A549 treated with AZD9567 at 1 μM for 4 hours (cell line): Measurements from ENCODE around the gene LRRC30. TPM values are rescaled to one million over a fixed set of nuclear protein-coding genes. Genes with fewer than 3 reads are reported as not detected.

Source experiments
- total RNA-seq: library from RNA; stranded (reverse); fragments of 200-300 nt; extraction: Qiagen RNA extraction; gene quantifications from 5 replicates; pipeline ENCODE4 v1.2.3, GENCODE V29; 2022; ENCODE audit not compliant: insufficient read depth

The LRRC30 gene
- not detected in 5 replicates for total RNA-seq

DNA sequence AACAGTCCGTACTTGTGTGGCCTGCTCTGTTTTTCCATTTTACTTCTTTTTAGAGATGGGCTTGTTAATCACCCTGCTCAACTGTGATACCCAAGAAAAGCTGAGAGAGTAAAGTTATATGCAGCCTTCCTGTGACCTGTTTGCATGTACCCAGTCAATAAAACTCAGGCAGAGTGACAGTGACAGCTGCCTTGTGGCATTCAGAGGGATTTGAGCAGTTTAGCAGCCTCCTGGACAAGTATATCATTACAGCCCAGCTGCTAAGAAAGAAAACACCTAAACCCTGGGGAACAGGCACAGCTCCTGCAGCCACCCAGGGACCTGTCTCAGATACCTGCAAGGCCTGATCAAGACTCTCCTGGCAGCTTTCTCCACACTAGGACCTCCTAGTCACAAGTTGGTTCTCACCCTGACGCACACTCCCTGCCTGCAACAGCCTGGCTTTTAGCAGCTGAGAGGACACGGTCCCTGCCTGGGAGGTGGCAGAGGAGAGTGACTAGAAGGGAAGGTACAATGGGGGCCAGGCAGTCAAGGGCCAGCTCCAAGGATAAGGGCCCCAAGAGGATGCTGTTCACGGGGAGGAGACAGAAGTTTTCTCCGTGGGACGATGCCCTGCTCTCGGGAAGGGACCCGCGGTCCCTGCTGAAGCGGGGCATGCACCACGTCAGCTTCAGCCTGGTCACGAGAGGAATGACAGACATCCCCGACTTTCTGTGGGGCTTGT, at the start of gene LRRC30:
Gene LRRC30 (plus strand): TSS at position 464 of the 724 bp plus-strand sequence. CDS start 50 bp downstream, at position 514.

Other genes with a start within 250 kb of the LRRC30 start
- 0.03 to 0.11 TPM (median 0.05 TPM) in 4 of 5 replicates, not detected in the other for gene LAMA1, start 113.3 kb upstream of the LRRC30 start, total RNA-seq